ENCODE data around the gene CLDN18. TPM values are rescaled to one million over a fixed set of nuclear protein-coding genes. Genes with fewer than 3 reads are reported as not detected.

Gene CLDN18
- total RNA-seq, 4 donors from 2014 or later: 0.13 TPM; not detected in 3

GRCh38 chr3:138046955-138047354, 37.0 kb downstream of the CLDN18 start:
- intact Hi-C loops (cut with DNase I; ENCODE audit: low total_unique reads): no loop called here
- TF ChIP-seq POLR2A (IDR thresholded peaks at IDR 0.05): no peak
- TF ChIP-seq CTCF (IDR thresholded peaks at IDR 0.05): no peak
- 33 to 53% methylated on average over 3 of the region's 3 CpGs for WGBS, 2 donors
- DNase-seq (ENCODE audit: low spot score in 2 of 2): no peak
- no peak overlapping the region for H3K4me3 ChIP-seq (ENCODE audit: low read depth, poor library complexity, severe bottlenecking)

GRCh38 chr3:138047596-138048158, 37.7 kb downstream of the CLDN18 start:
- TF ChIP-seq POLR2A (IDR thresholded peaks at IDR 0.05) (no peak), CTCF (IDR thresholded peaks at IDR 0.05) (no peak)
- H3K4me3 ChIP-seq (ENCODE audit: low read depth, poor library complexity, severe bottlenecking): no peak overlapping the region
- no peak for DNase-seq (ENCODE audit: low spot score in 2 of 2)
- intact Hi-C loops (cut with DNase I; ENCODE audit: low total_unique reads): no loop called here
- WGBS, 2 donors: 75 to 76% methylated on average over 5 of the region's 5 CpGs

GRCh38 chr3:138049157-138049919, 39.4 kb downstream of the CLDN18 start:
- H3K4me3 ChIP-seq (ENCODE audit: low read depth, poor library complexity, severe bottlenecking): no peak overlapping the region
- intact Hi-C loops (cut with DNase I; ENCODE audit: low total_unique reads): no loop called here
- TF ChIP-seq CTCF (IDR thresholded peaks at IDR 0.05): no peak
- no peak for TF ChIP-seq POLR2A (IDR thresholded peaks at IDR 0.05)
- WGBS, 2 donors: 96 to 97% methylated on average over 9 of the region's 9 CpGs
- no peak for DNase-seq (ENCODE audit: low spot score in 2 of 2)

- intact Hi-C loops (cut with DNase I; ENCODE audit: low total_unique reads): no loop called here
- DNase-seq (ENCODE audit: low spot score in 2 of 2): no peak
- TF ChIP-seq CTCF (IDR thresholded peaks at IDR 0.05) (no peak), POLR2A (IDR thresholded peaks at IDR 0.05) (no peak)
- H3K4me3 ChIP-seq (ENCODE audit: low read depth, poor library complexity, severe bottlenecking): no peak overlapping the region
- WGBS, 2 donors: 55 to 58% methylated on average over 8 of the region's 8 CpGs
These were observed 42.2 kb downstream of the CLDN18 start for GRCh38 chr3:138051947-138052802.

- H3K4me3 ChIP-seq (ENCODE audit: low read depth, poor library complexity, severe bottlenecking): no peak overlapping the region
- intact Hi-C loops (cut with DNase I; ENCODE audit: low total_unique reads): no loop called here
- WGBS, 2 donors: 94 to 100% methylated on average over 1 of the region's 1 CpG
- DNase-seq (ENCODE audit: low spot score in 2 of 2): no peak
- no peak for TF ChIP-seq CTCF (IDR thresholded peaks at IDR 0.05)
- TF ChIP-seq POLR2A (IDR thresholded peaks at IDR 0.05): no peak
These were observed 44.1 kb downstream of the CLDN18 start for GRCh38 chr3:138054057-138054456.
